ENCODE results near the gene LIMD2.
A peak's percentile ranks its signal among the peaks of the same experiment; 100 is the strongest.

Gene LIMD2

GRCh38 chr17:63701456-63701820 is 1.5 kb upstream of the LIMD2 start:
- DNase-seq (ENCODE audit: low read depth) = no peak

- peak; percentile 56 for DNase-seq (ENCODE audit: low read depth)
These were observed 867 bp upstream of the LIMD2 start for GRCh38 chr17:63700528-63701455.

GRCh38 chr17:63698886-63699637 is 863 bp downstream of the LIMD2 start:
- DNase-seq (ENCODE audit: low read depth) = peak; percentile 50

GRCh38 chr17:63698381-63698885 is 1.5 kb downstream of the LIMD2 start:
- DNase-seq (ENCODE audit: low read depth) = no peak

GRCh38 chr17:63697341-63698286 is 2.3 kb downstream of the LIMD2 start:
- peak; percentile 43 for DNase-seq (ENCODE audit: low read depth)

GRCh38 chr17:63696381-63696961 is 3.5 kb downstream of the LIMD2 start:
- peak; percentile 49 for DNase-seq (ENCODE audit: low read depth)

- DNase-seq (ENCODE audit: low read depth) = no peak
These were observed 4.0 kb downstream of the LIMD2 start for GRCh38 chr17:63695889-63696288.

GRCh38 chr17:63694950-63695773 is 4.8 kb downstream of the LIMD2 start:
- DNase-seq (ENCODE audit: low read depth) = no peak

GRCh38 chr17:63694229-63694949 is 5.5 kb downstream of the LIMD2 start:
- no peak for DNase-seq (ENCODE audit: low read depth)

- DNase-seq (ENCODE audit: low read depth) = no peak
These were observed 6.4 kb downstream of the LIMD2 start for GRCh38 chr17:63693411-63694113.

GRCh38 chr17:63692195-63692816 is 7.6 kb downstream of the LIMD2 start:
- DNase-seq (ENCODE audit: low read depth) = no peak

- DNase-seq (ENCODE audit: low read depth) = no peak
These were observed 10.4 kb downstream of the LIMD2 start for GRCh38 chr17:63689479-63689878.

GRCh38 chr17:63688396-63689020 is 11.4 kb downstream of the LIMD2 start:
- no peak for DNase-seq (ENCODE audit: low read depth)

GRCh38 chr17:63686138-63686685 is 13.7 kb downstream of the LIMD2 start:
- DNase-seq (ENCODE audit: low read depth) = no peak

- DNase-seq (ENCODE audit: low read depth) = no peak
These were observed 14.3 kb downstream of the LIMD2 start for GRCh38 chr17:63685578-63685977.

- DNase-seq (ENCODE audit: low read depth) = no peak
These were observed 14.9 kb downstream of the LIMD2 start for GRCh38 chr17:63685041-63685440.

- DNase-seq (ENCODE audit: low read depth) = no peak
These were observed 16.9 kb downstream of the LIMD2 start for GRCh38 chr17:63682981-63683380.

- DNase-seq (ENCODE audit: low read depth) = no peak
These were observed 17.5 kb downstream of the LIMD2 start for GRCh38 chr17:63682441-63682840.

Data from EH (cell line).